Activated CD4-positive, alpha-beta T cell treated with anti-CD3 and anti-CD28 coated beads, Interleukin-10, Interleukin-2, amounts not matched to agents 100 ng/mL and 50 ng/mL, durations not matched to agents 16 hours and 8 hours (primary cell): ENCODE data around the gene ZAP70.

Experiments used
- DNase-seq: peaks from one replicate; pipeline ENCODE4 v3.0.0-alpha.2; 2020

The ZAP70 gene

DNA sequence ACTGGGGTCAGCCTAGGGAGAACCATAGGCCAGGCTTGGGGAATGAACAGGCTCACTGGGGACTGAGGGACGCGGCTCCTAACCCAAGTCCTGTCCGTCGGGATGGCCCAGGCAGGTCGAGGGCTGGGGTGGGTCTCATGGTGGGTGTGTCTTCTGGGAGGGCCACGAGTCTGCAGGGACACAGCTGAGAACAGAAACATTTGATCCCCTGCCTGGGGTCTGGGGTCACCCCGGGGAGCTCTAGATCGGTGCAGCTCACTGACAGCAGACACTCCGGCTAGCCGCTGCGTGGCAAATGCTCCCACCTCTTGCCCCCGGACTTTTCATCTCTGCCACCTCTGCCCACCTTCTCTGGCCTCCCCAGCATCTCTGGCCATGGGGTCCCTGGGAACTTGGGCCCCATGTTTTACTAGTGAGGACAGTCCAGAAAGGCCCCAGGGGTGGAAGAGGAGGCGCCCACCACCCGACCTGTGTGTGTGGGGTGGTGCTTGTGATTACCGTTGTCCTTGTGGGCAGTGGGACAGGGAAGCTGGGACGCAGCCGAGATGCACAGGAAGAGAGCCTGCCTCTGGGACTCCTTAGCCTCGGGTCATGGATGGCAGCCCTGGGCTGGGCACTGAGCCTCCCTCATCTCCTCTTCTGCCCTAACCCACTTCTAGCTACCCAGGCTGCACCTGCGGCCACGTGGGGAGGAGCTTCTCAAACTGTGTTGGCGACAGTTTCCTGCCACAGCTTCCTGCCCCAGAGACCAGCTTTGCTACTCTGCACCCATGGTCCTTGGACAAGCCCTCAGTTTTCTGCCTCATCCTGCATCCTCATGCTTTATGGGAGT lies 4.9 kb downstream of the ZAP70 start:
- DNase-seq, result peak; percentile 88

DNA sequence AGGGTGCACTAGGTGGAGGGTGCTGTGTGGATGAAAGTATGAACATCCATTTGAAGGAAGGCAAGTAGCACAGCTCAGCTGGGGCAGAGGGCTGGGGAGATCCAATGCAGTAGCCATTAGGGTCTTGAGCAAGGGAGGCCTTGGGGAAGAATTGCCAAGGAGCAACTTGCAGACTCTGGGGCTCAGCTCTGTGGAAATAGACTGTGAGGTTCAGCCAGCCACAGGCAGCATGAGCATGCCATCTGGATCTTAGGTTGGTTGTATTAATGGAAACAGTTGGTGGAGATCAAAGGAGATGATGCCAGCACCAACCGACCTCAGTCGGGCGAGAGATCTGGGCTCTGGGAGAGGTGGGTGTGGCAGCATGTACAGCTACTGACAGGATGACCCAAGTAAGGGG lies 5.6 kb downstream of the ZAP70 start:
- DNase-seq, result peak; percentile 39

DNA sequence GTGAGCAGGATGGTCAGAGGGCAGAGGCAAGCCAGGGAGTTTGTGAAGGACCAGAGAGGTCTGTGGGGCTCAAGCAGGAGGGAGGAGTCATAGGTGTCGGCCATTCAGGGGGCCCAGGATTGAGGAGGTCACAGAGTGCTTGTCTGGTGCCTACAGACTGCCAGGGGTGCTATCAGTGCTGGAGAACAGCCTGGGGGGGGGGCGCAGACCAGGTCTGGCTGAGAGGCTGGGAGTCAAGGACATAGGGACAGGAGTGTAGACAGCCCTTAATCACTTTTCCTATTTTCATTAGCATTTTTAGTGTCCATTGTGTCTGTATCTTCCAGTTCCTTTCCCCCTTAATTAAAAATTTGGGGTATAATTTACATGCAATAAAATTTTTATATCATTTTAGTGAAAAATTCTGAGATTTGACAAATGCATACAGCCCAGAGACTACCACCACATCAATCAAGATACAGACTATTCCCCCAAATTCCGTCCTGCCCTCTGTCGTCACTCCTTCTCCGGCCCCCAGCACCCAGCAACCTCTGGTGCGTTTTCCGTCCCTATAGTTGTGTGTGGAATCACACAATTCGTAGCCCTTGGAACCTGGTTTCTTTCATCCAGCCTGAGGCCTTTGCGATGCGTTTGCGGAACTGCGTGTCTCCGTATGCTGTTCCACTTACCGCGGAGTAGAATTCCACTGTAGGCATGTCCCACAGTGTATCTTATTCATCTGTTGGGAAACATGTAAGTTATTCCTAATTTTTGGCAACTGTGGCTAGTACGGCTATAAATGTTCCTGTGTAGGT lies 6.2 kb downstream of the ZAP70 start:
- DNase-seq, result no peak

DNA sequence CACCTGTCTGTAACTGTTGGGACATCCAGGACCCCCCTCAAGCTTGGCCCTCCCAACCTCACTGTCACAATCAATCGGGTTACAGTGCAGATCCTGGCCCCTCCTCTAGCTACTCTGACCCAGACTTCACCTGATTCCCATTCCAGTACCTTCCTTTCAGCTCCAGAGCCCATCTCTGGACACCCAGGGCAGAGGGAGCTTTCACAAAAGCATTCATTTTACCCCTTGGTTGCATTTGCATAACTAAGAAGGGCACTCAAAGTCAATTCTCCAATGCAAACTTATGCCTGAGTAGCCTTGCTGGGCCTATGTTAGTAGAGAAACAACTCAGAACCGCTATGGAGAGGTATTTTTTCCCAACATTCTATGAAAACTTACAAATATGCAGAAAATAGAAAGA lies 7.4 kb downstream of the ZAP70 start:
- no peak for DNase-seq

DNA sequence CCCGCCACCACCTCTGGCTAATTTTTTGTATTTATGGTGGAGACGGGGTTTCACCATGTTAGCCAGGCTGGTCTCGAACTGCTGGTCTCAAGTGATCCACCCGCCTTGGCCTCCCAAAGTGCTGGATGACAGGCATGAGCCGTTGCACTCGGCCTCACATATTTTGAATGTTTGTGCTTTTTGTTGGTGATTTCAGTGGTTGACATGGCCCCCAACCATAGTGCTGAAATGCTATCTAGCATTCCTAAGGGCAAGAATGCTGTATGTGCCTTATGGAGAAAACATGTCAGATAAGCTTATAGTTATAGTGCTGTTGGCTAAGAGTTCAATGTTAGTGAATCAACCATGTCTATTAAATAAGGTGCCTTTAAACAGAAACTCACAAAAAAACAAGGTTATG lies 8.9 kb downstream of the ZAP70 start:
- DNase-seq, result no peak

DNA sequence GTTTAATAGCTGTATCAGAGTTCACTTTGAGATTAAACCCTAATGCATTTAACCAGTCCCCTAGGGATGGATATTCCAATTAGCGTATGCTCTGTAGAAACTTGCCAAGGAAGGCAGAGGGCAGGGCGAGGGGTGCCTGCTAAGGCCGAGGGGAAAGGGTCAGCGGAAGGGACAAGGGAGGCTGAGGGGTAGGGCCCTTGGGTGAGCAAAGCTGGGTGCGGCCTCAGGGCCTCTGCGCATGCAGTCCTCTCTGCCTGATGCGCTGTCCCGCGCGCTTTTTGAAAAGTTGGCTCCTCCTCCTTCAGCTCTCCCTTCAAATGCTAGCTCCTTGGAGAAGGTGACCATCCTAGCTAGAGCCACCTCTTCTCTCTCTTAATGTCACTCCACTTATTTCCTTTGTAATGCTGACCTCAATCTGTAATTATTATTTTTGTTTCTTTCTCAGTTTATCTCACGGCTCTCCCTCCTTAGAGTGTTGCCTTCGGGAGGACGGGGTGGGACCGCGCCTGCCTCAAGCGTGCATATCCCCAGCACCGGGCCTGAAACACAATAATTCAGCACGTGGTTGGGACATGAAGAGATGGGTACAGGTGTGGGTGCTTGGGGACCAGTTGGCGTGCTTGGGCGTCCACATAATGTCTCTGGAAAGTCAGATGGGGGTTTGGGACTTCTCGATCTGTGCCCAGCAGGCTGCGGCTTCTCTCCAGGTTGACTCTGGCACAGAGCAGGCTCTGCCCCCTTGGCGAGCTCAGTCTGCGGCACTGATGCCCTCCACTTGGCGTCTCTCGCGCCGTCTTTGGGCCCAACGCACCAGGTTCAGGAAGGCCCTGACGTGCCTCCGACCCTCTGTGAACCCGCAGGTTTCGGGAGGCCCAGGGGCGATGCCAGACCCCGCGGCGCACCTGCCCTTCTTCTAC lies 10.0 kb downstream of the ZAP70 start:
- DNase-seq, result no peak

DNA sequence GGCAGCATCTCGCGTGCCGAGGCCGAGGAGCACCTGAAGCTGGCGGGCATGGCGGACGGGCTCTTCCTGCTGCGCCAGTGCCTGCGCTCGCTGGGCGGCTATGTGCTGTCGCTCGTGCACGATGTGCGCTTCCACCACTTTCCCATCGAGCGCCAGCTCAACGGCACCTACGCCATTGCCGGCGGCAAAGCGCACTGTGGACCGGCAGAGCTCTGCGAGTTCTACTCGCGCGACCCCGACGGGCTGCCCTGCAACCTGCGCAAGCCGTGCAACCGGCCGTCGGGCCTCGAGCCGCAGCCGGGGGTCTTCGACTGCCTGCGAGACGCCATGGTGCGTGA lies 10.7 kb downstream of the ZAP70 start:
- no peak for DNase-seq

DNA sequence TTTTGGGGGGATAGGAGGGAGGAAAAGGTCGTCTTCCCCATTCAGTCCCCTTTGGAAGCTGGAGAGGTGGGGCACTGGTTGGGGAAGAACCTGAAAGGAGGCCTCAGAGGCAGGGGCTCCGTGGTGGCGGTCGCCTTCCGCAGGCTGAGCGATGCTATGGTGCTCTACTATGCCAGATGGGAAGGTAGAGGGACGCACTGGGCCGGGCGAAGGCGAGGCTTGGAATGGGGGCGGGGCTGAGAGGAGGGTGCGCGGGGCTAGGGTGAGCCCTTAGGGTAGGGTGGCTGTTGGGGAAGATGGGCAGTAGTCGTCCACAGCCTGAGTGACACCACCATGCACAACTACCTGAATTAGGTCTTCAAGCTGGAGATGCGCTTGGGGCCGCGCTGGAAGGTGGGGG lies 11.1 kb downstream of the ZAP70 start:
- no peak for DNase-seq

DNA sequence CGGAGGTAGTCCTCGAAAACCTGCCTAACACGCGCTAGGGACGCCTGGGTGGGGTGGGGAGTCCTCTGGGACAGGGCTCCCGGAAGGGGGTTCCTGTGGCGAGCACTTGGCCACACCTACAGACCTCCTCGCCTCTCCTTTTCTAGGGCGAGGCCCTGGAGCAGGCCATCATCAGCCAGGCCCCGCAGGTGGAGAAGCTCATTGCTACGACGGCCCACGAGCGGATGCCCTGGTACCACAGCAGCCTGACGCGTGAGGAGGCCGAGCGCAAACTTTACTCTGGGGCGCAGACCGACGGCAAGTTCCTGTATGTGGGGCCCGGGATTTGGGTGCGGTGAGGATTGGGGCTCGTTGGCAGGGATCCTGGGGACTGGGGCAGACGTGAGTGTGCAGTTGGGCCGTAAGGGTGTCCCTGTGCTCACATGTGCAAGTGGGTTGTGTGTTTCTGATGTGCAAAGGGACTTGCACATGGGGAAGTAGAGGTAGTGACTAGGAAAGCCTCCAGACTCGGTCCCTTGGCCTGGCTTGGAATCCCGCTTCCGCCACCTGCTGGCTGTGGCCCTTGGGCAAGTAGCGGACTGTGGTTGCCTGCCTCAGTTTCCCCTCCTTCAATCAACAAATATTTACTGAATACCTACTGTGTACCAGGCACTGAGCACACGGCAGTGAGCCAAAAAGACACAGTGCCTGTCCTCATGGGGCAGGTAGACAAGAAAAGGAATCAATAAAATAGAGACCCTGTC lies 11.7 kb downstream of the ZAP70 start:
- no peak for DNase-seq

DNA sequence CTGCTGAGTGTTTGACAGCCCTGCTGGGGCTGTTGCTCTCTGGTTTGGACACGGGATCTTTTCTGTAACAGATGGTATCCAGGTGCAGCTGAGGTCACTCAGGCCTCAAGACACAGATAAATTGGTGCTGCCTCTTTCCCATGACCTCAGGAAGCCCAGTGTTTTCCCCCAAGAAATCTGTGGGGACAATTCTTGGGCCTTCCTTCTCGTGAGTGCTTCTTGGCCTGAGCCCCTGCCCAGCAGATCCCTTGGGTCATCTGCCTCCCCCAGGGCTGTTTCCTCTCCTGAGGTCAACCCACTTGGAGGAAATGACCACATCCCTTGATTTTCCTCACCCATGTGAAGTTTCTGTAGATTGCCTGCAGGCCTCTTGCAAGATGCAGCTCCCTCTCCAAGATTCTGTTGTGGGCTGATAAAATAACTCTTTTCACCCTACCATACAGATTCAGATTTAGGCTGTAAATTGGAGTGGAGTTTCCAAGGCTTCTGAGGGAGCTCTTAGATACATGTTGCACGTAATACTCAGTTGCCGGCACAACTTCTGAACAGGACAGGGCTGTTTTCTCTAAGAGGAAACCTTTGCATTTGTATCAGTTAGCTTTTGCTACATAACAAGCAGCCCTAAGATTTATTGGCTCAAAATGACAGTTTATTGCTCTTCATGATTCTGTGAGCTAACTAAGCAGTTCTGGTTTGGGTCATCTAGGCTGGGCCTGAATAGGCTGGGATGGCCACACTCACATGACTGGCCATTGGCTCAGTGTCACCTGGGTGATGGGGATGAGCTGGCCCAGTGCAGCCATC lies 13.1 kb downstream of the ZAP70 start:
- no peak for DNase-seq

DNA sequence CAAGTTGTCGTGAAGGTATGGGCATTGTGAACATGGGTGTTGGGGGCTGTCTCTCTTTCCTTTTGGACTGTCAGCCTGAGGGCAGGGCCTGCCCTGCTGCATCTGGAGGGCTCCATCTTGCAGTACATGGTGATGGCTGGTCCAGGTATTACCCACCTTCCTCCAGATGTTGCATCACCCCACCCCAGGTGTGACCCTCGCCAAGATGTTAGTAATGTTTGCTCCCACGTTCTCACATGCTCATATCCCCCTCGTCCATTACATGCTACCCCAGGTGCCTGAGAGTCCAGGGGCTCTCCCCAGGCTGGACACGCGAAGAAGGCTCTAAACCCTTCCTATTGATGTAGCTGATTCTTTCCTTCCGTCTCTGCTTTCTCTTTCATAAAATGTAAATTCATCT lies 13.9 kb downstream of the ZAP70 start:
- no peak for DNase-seq

DNA sequence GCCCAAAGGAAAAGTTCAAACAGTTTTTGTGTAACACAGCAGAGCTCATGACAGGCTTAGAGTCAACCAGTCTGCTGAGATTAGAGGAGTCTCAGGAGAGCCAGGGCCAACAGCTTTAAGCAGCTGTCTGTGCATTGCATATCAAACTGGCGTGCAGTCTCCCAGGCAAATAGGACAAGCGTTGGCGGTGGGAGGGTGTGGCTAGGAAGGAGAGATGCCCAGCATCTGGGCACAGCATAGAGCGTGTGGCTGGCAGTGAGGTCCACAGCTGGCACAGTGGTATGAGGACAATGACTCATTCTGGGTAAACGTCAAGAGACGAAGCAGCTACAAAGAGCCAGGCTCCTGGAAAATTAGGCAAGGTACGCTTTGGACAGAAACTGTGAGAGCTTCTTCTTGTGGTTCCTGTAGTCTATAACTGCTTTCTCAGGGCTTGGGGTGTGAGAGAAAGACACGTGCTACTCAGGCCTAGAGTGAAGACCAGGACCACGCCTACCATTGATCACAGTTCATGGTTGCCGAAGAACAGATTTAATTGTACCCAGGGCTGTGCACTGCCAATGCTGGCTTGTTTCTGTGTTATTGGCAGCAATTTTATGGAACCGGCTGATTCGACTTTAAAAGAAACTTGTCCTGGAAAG lies 14.8 kb downstream of the ZAP70 start:
- DNase-seq, result peak; percentile 37

DNA sequence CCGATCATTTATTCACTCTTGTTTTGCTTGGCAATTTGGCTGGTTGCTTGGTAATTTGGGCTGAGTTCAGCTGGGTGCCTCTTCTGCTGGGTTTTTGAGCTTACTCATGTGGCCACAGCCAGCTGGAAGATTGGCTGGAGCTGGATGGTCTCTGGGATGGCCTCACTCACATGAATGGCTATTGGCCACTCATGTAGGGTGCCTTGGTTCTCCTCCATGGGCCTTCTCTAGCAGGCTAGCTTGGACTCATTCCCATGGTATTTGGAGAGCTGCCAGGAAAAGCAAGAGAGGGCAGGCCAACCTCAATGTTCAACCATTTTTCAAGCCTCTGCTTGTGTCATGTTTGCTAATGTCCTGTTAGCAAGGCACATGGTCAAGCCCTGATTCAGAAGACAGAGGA lies 16.9 kb downstream of the ZAP70 start:
- DNase-seq, result no peak

DNA sequence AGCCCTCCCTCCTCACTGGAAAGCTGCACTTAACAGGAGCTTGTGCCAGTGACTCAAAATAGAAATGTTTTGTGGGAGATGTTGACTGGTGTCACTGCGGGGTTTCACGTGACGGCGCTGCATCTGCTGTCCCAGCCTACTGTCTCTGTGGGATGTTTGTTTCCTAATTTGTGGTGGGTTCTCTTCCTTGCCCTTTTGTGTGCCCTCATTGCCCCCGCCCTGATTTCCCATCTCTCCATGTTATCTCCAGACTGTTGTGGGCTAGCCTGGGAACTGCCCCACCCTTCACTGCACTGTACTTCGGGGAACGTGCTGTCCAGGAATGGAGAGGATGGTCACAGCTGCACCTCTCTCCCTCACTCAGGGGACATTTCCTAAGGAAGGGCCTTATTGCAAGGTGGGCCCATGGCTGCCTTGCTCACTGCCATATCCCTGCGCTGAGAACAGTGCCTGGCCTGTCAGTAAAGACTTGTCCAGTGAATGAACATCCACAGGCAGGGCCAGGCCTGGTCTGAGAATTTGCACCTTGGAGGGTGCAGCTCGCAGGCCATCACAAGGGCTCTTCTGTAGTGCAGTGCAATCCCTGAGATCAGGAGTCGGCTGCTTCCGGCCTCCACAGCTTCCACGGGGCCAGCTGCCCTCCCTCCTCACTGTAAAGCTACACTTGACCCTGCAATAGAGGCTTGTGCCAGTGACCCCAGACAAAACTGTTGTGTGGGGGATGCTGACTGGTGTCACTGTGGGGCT lies 18.1 kb downstream of the ZAP70 start:
- peak; percentile 20 for DNase-seq

DNA sequence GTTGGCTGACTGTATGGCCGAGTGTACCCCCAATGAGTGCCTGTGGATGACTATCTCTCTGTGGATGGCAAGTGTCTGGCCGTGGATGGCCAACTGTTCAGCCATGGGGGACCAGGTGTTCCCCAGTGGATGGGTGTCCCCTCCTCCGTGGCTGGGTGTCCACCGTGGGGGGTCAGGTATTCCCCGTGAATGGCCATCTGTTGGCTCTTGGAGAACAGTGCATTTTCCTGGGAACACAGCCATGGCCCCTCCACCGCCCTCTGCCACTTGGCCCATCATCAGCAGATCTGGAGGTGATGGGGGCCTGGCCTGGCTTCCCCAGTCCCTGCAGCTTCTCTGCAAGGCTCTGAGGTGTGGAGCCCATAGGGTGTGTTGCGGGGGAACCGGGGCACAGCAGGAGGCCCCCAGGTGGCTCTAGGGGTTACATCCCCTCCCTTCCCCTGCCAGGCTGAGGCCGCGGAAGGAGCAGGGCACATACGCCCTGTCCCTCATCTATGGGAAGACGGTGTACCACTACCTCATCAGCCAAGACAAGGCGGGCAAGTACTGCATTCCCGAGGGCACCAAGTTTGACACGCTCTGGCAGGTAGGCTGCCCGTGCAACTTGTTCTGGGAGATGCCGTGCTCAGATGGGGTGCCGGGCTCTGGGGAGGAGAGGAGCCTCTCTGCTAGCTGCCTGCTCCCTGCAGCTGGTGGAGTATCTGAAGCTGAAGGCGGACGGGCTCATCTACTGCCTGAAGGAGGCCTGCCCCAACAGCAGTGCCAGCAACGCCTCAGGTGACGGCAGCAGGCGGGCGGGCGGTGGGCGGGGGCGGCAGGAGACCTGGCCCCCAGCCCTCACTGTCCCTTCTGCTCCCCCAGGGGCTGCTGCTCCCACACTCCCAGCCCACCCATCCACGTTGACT lies 19.3 kb downstream of the ZAP70 start:
- no peak for DNase-seq

DNA sequence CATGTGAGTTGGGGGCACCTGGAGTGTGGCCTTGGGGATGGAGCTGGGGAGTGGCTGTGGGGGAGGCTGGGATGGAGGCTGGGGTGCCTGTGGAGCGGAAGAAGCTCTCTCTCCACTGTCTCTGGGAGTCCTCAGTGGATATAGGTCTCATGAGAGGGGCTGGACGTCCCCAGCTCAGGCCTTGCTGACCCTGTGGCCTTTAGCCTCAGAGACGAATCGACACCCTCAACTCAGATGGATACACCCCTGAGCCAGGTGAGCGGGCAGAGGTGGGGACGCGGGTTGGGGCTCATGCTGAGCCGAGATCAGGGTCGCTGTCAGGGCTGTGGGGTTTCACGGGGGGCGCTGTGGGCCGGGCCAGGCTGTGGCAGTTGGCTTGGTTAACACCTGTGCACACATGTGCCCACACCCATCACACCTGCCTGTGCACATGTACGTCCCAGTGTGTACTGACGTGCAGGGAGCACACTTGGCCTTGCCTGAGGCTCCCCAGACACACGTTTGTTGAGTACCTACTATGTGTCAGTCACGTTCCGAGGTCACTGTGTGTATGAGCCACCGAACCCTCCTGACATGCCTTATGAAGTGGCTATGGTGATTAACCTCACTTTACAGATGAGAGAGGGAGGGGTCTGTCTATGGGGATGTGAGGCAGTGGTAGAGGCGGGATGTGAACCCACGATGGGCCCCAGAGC lies 20.1 kb downstream of the ZAP70 start:
- no peak for DNase-seq

DNA sequence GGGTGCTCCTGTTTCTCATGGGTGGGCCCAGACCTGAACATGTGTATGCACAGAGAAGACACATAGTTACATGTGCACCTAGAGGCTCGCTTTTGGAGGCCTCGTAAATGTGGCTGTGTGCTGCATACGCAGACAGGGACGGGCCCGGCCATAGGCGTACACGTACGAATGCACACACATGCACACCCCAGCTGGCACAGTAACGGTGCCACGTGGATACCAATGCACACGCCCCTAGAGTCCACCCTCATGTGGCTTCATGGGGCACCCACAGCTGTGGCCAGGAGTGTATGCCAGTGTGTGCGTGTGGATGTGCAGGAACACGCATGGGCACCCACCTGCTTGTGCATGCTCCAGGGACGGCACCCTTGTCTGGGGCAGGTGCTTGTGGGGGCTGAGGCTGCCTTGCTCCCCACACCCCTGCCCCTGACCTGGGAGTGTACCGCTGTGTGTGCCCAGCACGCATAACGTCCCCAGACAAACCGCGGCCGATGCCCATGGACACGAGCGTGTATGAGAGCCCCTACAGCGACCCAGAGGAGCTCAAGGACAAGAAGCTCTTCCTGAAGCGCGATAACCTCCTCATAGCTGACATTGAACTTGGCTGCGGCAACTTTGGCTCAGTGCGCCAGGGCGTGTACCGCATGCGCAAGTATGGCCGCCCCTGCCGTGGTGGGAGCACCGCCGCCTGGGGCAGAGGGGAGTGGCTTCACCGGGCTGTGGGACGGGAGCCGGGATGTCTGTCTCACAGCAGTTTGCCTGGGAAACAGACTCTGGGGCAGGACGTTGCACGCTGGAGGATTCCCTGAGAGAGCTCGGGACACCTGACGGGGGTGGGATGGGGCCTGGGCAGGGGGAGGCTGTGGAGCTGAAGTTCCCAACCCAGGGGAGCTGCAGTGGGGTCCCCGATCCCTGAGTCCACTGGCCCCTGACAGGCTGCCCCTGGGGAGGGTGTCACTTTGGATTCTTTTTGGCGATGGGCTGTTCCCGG lies 21.0 kb downstream of the ZAP70 start:
- no peak for DNase-seq
